GM12878 (cell line): Measurements from ENCODE around the gene MICAL3. TPM values are rescaled to one million over a fixed set of nuclear protein-coding genes. Genes with fewer than 3 reads are reported as not detected.

Experiments used
- ATAC-seq: fragments of 200-7000 bp; cut with Tn5 transposase; 3 replicates; pipeline ENCODE4 v1.9.1; 2020; ENCODE audit warnings: mild to moderate bottlenecking, moderate library complexity
- BruUV-seq: library from RNA; stranded (reverse); fragments of 400-500 nt; replicated peaks from 2 replicates; lab custom pipeline; 2021; lab: Mats Ljungman, UMichigan
- CTCF ChIA-PET: fragments of 300-600 bp; sonication (Branson Sonifier 250); formaldehyde crosslinking; extraction: SDS; loops from one replicate; lab custom pipeline; 2021; ENCODE audit warnings: inconsistent platforms; lab: Yijun Ruan, JAX
- POLR2A ChIA-PET: fragments of 350-600 bp; formaldehyde crosslinking; extraction: SDS; loops from one replicate; lab custom pipeline; 2021; ENCODE audit warnings: inconsistent platforms; lab: Charles Lee
- RAD21 ChIA-PET: fragments of 300-600 bp; sonication (Branson Sonifier 250); formaldehyde crosslinking; loops from one replicate; lab custom pipeline; 2023; ENCODE audit warnings: antibody characterized with exemption; ENCODE audit not compliant: unreplicated experiment; lab: Charles Lee
- SMC1A ChIA-PET: fragments of 300-600 bp; sonication (Branson Sonifier 250); formaldehyde crosslinking; loops from one replicate; lab custom pipeline; 2023; ENCODE audit not compliant: unreplicated experiment, uncharacterized antibody; lab: Charles Lee
- DNase-seq: peaks from one replicate; pipeline ENCODE4 v3.0.0-alpha.2; 2011; ENCODE audit warnings: low read depth, low spot score
- FAIRE-seq: peaks from 3 replicates; lab custom pipeline; 2011; peaks lifted over from hg19 to GRCh38; lab: Jason Lieb, UNC
- H2AFZ ChIP-seq: 2 replicates; pipeline ENCODE4 v1.6.0; 2011; ENCODE audit warnings: low read depth, low read length, control low read depth; ENCODE audit not compliant: control insufficient read depth
- H3K27ac ChIP-seq: 2 replicates; pipeline ENCODE4 v1.5.1; 2011; ENCODE audit warnings: control low read depth; ENCODE audit not compliant: control insufficient read depth, insufficient read depth
- H3K27me3 ChIP-seq, 2 experiments: replicated peaks in 1 of 2; 2 replicates each; pipeline versions ENCODE4 v1.6.0 to v1.6.1; 2011; ENCODE audit warnings: low read length in 1 of 2; ENCODE audit not compliant: control insufficient read depth in 2 of 2, insufficient read depth in 2 of 2
- H3K36me3 ChIP-seq, 2 experiments: 2 replicates each; pipeline ENCODE4 v1.5.1; 2011; ENCODE audit warnings: low read length in 1 of 2; ENCODE audit not compliant: control insufficient read depth in 2 of 2, insufficient read depth in 2 of 2
- H3K4me1 ChIP-seq: 2 replicates; pipeline ENCODE4 v1.6.1; 2011; ENCODE audit warnings: mild to moderate bottlenecking, low read length, moderate library complexity, mixed read lengths; ENCODE audit not compliant: control insufficient read depth, insufficient read depth
- H3K4me2 ChIP-seq: 2 replicates; pipeline ENCODE4 v1.6.0; 2011; ENCODE audit warnings: control low read depth; ENCODE audit not compliant: control insufficient read depth, insufficient read depth
- H3K4me3 ChIP-seq: fragments of 200-600 bp; sonication (generic); 2 replicates; pipeline ENCODE4 v1.5.1; 2016
- H3K79me2 ChIP-seq: 2 replicates; pipeline ENCODE4 v1.6.0; 2011; ENCODE audit warnings: low read length; ENCODE audit not compliant: control insufficient read depth, insufficient read depth
- H3K9ac ChIP-seq: 2 replicates; pipeline ENCODE4 v1.8.0; 2011; ENCODE audit warnings: low read length, control low read depth, mixed read lengths; ENCODE audit not compliant: control insufficient read depth, insufficient read depth
- H3K9me3 ChIP-seq: replicated peaks from 3 replicates; pipeline ENCODE4 v1.5.1; 2011; ENCODE audit warnings: mild to moderate bottlenecking, low read length; ENCODE audit not compliant: control insufficient read depth, insufficient read depth
- H4K20me1 ChIP-seq: 2 replicates; pipeline ENCODE4 v1.6.0; 2011; ENCODE audit not compliant: control insufficient read depth, insufficient read depth
- ESRRA ChIP-seq: IDR thresholded peaks from 2 replicates; pipeline ENCODE4 v1.6.1; 2012; ENCODE audit warnings: mild to moderate bottlenecking, low read length, improper control_type of control experiment
- NFYB ChIP-seq: IDR thresholded peaks from 2 replicates; pipeline ENCODE4 v1.6.1; 2011; ENCODE audit warnings: low read depth, mild to moderate bottlenecking, low read length, improper control_type of control experiment, moderate library complexity; ENCODE audit not compliant: insufficient read depth
- WGBS: methylation state at CpG from one replicate; pipeline ENCODE4 v1.1.6; 2016; ENCODE audit warnings: low lambda C conversion rate; ENCODE audit not compliant: insufficient replicate concordance, insufficient coverage; ENCODE audit errors: missing lambda C conversion rate; 5-methylcytosine and 5-hydroxymethylcytosine counted together
- in situ Hi-C: fragments of 300-500 bp; cut with MboI; formaldehyde crosslinking; loops from 9 replicates; pipeline ENCODE4 v1.14.3; 2018; ENCODE audit warnings: mixed read lengths
- intact Hi-C: fragments of 100-400 bp; cut with micrococcal nuclease; formaldehyde crosslinking; loops from one replicate; pipeline ENCODE4 v1.14.2; 2022; ENCODE audit not compliant: unreplicated experiment
- polyA plus RNA-seq, 11 experiments: library from polyadenylated mRNA; depleted of rRNA in 4 of 11; unstranded in 6 of 11; stranded (reverse) in 5 of 11; fragments of >200 nt; fragmentation: Nextera tagmentation in 4 of 11; fragmentation: Illumina TruSeq in 1 of 11; extraction: Ambion mirVana in 4 of 11; extraction: Trizol in 1 of 11; gene quantifications; 1 replicate in 1 of 11; 2 replicates in 10 of 11; pipeline versions ENCODE4 v1.2.1 to v1.2.3, GENCODE V29; 2011 to 2016; ENCODE audit warnings: inconsistent platforms in 2 of 11, missing spikeins in 2 of 11, low read depth in 1 of 11
- total RNA-seq, 4 experiments: library from RNA; depleted of rRNA in 3 of 4; stranded (reverse); fragments of >200 nt in 3 of 4; fragmentation: Illumina TruSeq in 1 of 4; extraction: Trizol in 1 of 4; gene quantifications; 2 replicates each; pipeline versions ENCODE4 v1.2.1 to v1.2.3, GENCODE V29; 2013 to 2021
- TF ChIP-seq, protein P1 (sequence below): fragments of 450-650 bp; IDR thresholded peaks from 2 replicates; pipeline ENCODE4 v1.6.1; 2016; ENCODE audit warnings: mild to moderate bottlenecking, moderate library complexity, borderline replicate concordance

MICAL3 gene
- total and polyA plus RNA-seq, 10 of the 15 experiments (the other 5 are each of a cell fraction or from before 2014, with no cell fraction given): 2.6 to 92.2 (median 24.0) TPM

GRCh38 chr22:17873116-17873515 lies 151.2 kb downstream of the MICAL3 start:
- ATAC-seq (no peak), FAIRE-seq (no peak), DNase-seq (no peak)
- RAD21 ChIA-PET: no interaction called here
- H3K4me2 ChIP-seq: no peak overlapping the region
- SMC1A ChIA-PET: interaction anchor here (0.9 kb wide), 1 partner anchor 203 kb away, joined by 3 read pairs; no protein-coding TSS in a partner anchor
- no peak overlapping the region for H3K4me3 ChIP-seq
- no peak overlapping the region for H2AFZ ChIP-seq
- TF ChIP-seq, protein P1, sequence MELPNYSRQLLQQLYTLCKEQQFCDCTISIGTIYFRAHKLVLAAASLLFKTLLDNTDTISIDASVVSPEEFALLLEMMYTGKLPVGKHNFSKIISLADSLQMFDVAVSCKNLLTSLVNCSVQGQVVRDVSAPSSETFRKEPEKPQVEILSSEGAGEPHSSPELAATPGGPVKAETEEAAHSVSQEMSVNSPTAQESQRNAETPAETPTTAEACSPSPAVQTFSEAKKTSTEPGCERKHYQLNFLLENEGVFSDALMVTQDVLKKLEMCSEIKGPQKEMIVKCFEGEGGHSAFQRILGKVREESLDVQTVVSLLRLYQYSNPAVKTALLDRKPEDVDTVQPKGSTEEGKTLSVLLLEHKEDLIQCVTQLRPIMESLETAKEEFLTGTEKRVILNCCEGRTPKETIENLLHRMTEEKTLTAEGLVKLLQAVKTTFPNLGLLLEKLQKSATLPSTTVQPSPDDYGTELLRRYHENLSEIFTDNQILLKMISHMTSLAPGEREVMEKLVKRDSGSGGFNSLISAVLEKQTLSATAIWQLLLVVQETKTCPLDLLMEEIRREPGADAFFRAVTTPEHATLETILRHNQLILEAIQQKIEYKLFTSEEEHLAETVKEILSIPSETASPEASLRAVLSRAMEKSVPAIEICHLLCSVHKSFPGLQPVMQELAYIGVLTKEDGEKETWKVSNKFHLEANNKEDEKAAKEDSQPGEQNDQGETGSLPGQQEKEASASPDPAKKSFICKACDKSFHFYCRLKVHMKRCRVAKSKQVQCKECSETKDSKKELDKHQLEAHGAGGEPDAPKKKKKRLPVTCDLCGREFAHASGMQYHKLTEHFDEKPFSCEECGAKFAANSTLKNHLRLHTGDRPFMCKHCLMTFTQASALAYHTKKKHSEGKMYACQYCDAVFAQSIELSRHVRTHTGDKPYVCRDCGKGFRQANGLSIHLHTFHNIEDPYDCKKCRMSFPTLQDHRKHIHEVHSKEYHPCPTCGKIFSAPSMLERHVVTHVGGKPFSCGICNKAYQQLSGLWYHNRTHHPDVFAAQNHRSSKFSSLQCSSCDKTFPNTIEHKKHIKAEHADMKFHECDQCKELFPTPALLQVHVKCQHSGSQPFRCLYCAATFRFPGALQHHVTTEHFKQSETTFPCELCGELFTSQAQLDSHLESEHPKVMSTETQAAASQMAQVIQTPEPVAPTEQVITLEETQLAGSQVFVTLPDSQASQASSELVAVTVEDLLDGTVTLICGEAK: no peak
- H3K27ac ChIP-seq: no peak overlapping the region
- 64% methylated on average over 14 of the region's 14 CpGs for WGBS
- H4K20me1 ChIP-seq: no peaks in the 10 kb centered on the region
- H3K36me3 ChIP-seq: peaks cover 17 to 35% of the 10 kb centered on the region in 2 experiments
- H3K4me1 ChIP-seq: no peaks in the 10 kb centered on the region
- H3K9me3 ChIP-seq: peaks cover 1% of the 10 kb centered on the region; the same call in 1 of the 3 replicates
- no peak overlapping the region for H3K9ac ChIP-seq
- in situ Hi-C loops (no loop called here), intact Hi-C loops (no loop called here)
- H3K27me3 ChIP-seq: no peaks in the 10 kb centered on the region
- POLR2A ChIA-PET: no interaction called here
- no TSS peak for BruUV-seq
- CTCF ChIA-PET: interaction anchor here (1.1 to 1.2 kb wide), 2 partner anchors 203 kb away, joined by 5 to 6 read pairs; no protein-coding TSS in a partner anchor
- no peaks in the 10 kb centered on the region for H3K79me2 ChIP-seq

- BruUV-seq: no TSS peak
- H3K79me2 ChIP-seq: no peaks in the 10 kb centered on the region
- no peak overlapping the region for H3K27ac ChIP-seq
- DNase-seq (no peak), ATAC-seq (no peak), FAIRE-seq (no peak)
- ChIA-PET RAD21 (no interaction called here), CTCF (interaction anchor here (1.1 kb wide), 1 partner anchor 204 kb away, joined by 5 read pairs; no protein-coding TSS in a partner anchor), SMC1A (no interaction called here)
- 53% methylated on average over 7 of the region's 7 CpGs for WGBS
- H4K20me1 ChIP-seq: no peaks in the 10 kb centered on the region
- no peaks in the 10 kb centered on the region for H3K4me1 ChIP-seq
- no peak overlapping the region for H2AFZ ChIP-seq
- in situ Hi-C loops: no loop called here
- no peak overlapping the region for H3K9ac ChIP-seq
- H3K36me3 ChIP-seq: peaks cover 17 to 37% of the 10 kb centered on the region in 2 experiments
- no peak overlapping the region for H3K4me2 ChIP-seq
- H3K9me3 ChIP-seq: peaks cover 1% of the 10 kb centered on the region; the same call in 1 of the 3 replicates
- no peak overlapping the region for H3K4me3 ChIP-seq
- no peaks in the 10 kb centered on the region for H3K27me3 ChIP-seq
- peak; percentile 44; the same call in 1 of the 2 replicates for TF ChIP-seq NFYB
- no peak for TF ChIP-seq ESRRA
- TF ChIP-seq, all 136 proteins: peak for 1
- intact Hi-C loops: no loop called here
- POLR2A ChIA-PET: no interaction called here
These were observed 151.9 kb downstream of the MICAL3 start for GRCh38 chr22:17872471-17872870.
